ENCODE measurements around the gene ADRM1.

The ADRM1 gene

GRCh38 chr20:62286493-62287064, 16.2 kb upstream of the ADRM1 start:
- Histone ChIP-seq H3K36me3 (ENCODE audit: insufficient read depth) (no peaks in the 10 kb centered on the region), H3K27me3 (ENCODE audit: insufficient read depth, low read depth) (no peaks in the 10 kb centered on the region), H3K4me3 (IDR thresholded peaks at IDR 0.05; ENCODE audit: insufficient read depth, low read depth, low read length) (no peak overlapping the region), H4K20me1 (ENCODE audit: insufficient read depth) (no peaks in the 10 kb centered on the region), H3K79me2 (ENCODE audit: insufficient read depth, low read depth) (no peaks in the 10 kb centered on the region), H3K9ac (no peak overlapping the region), H3K27ac (no peak overlapping the region), H3K4me1 (ENCODE audit: low read depth, poor library complexity, severe bottlenecking) (no peaks in the 10 kb centered on the region), H2AFZ (ENCODE audit: low read depth) (no peak overlapping the region), H3K4me2 (no peak overlapping the region)
- TF ChIP-seq CTCF (conservative IDR thresholded peaks at IDR 0.05; ENCODE audit: low read depth, low read length): no peak

- no peak overlapping the region for H3K27ac ChIP-seq
- H3K9ac ChIP-seq: no peak overlapping the region
- TF ChIP-seq CTCF (conservative IDR thresholded peaks at IDR 0.05; ENCODE audit: low read depth, low read length): no peak
- no peak overlapping the region for H2AFZ ChIP-seq (ENCODE audit: low read depth)
- H3K27me3 ChIP-seq (ENCODE audit: insufficient read depth, low read depth): no peaks in the 10 kb centered on the region
- no peaks in the 10 kb centered on the region for H4K20me1 ChIP-seq (ENCODE audit: insufficient read depth)
- no peak overlapping the region for H3K4me3 ChIP-seq (IDR thresholded peaks at IDR 0.05; ENCODE audit: insufficient read depth, low read depth, low read length)
- H3K36me3 ChIP-seq (ENCODE audit: insufficient read depth): no peaks in the 10 kb centered on the region
- H3K4me2 ChIP-seq: no peak overlapping the region
- no peaks in the 10 kb centered on the region for H3K4me1 ChIP-seq (ENCODE audit: low read depth, poor library complexity, severe bottlenecking)
- H3K79me2 ChIP-seq (ENCODE audit: insufficient read depth, low read depth): no peaks in the 10 kb centered on the region
Measured at GRCh38 chr20:62287129-62287528, 15.7 kb upstream of the ADRM1 start.

- Histone ChIP-seq H3K36me3 (ENCODE audit: insufficient read depth) (no peaks in the 10 kb centered on the region), H3K79me2 (ENCODE audit: insufficient read depth, low read depth) (no peaks in the 10 kb centered on the region), H3K27me3 (ENCODE audit: insufficient read depth, low read depth) (no peaks in the 10 kb centered on the region), H2AFZ (ENCODE audit: low read depth) (no peak overlapping the region), H4K20me1 (ENCODE audit: insufficient read depth) (no peaks in the 10 kb centered on the region), H3K27ac (no peak overlapping the region), H3K9ac (no peak overlapping the region), H3K4me1 (ENCODE audit: low read depth, poor library complexity, severe bottlenecking) (no peaks in the 10 kb centered on the region), H3K4me2 (no peak overlapping the region), H3K4me3 (IDR thresholded peaks at IDR 0.05; ENCODE audit: insufficient read depth, low read depth, low read length) (no peak overlapping the region)
- no peak for TF ChIP-seq CTCF (conservative IDR thresholded peaks at IDR 0.05; ENCODE audit: low read depth, low read length)
Measured at GRCh38 chr20:62287759-62288534, 14.8 kb upstream of the ADRM1 start.

GRCh38 chr20:62288535-62289105, 14.2 kb upstream of the ADRM1 start:
- no peaks in the 10 kb centered on the region for H3K79me2 ChIP-seq (ENCODE audit: insufficient read depth, low read depth)
- no peak for TF ChIP-seq CTCF (conservative IDR thresholded peaks at IDR 0.05; ENCODE audit: low read depth, low read length)
- no peak overlapping the region for H3K9ac ChIP-seq
- no peak overlapping the region for H3K4me3 ChIP-seq (IDR thresholded peaks at IDR 0.05; ENCODE audit: insufficient read depth, low read depth, low read length)
- no peaks in the 10 kb centered on the region for H3K27me3 ChIP-seq (ENCODE audit: insufficient read depth, low read depth)
- no peaks in the 10 kb centered on the region for H4K20me1 ChIP-seq (ENCODE audit: insufficient read depth)
- no peaks in the 10 kb centered on the region for H3K4me1 ChIP-seq (ENCODE audit: low read depth, poor library complexity, severe bottlenecking)
- no peaks in the 10 kb centered on the region for H3K36me3 ChIP-seq (ENCODE audit: insufficient read depth)
- no peak overlapping the region for H2AFZ ChIP-seq (ENCODE audit: low read depth)
- no peak overlapping the region for H3K27ac ChIP-seq
- H3K4me2 ChIP-seq: no peak overlapping the region

Data from KMS-11 (cell line).